ENCODE results near the gene SLC25A51. TPM values are rescaled to one million over a fixed set of nuclear protein-coding genes. Genes with fewer than 3 reads are reported as not detected.
"Not testable (repeated sequence)": the region's sequence is repeated elsewhere in the genome, so short reads cannot be mapped to it uniquely, and the experiment has no call there.

Gene SLC25A51
- total RNA-seq, 6 experiments from 2014 or later: 29.1 to 35.0 (median 32.9) TPM

DNA sequence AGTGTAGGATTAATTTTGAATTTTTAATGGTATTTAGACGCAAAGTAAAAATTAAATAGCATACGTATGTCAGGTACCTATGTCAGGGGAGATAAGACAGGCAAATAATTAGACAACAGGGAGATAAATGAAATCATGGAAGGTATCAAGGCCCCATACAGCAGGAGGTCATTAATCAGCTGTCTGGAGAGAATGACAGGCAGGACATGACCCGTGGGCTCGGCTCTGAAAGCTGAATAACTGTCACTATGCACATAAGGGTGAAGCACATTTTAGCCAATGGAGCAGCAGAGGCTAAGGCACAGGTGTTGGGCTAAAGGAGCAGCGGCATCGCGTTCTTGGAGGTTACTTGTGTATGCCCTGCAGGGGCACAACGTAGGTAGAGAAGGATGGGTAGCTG is 11.9 kb downstream of the SLC25A51 start:
- H3K4me1 Mint-ChIP-seq (ENCODE audit: low read depth): no peaks in the 10 kb centered on the region
- no peak overlapping the region for H3K4me3 Mint-ChIP-seq
- H3K27me3 Mint-ChIP-seq (ENCODE audit: insufficient read depth): peaks cover 2% of the 10 kb centered on the region; the same call in 1 of the 2 replicates
- no peaks in the 10 kb centered on the region for H3K9me3 Mint-ChIP-seq
- TF ChIP-seq, protein P1, sequence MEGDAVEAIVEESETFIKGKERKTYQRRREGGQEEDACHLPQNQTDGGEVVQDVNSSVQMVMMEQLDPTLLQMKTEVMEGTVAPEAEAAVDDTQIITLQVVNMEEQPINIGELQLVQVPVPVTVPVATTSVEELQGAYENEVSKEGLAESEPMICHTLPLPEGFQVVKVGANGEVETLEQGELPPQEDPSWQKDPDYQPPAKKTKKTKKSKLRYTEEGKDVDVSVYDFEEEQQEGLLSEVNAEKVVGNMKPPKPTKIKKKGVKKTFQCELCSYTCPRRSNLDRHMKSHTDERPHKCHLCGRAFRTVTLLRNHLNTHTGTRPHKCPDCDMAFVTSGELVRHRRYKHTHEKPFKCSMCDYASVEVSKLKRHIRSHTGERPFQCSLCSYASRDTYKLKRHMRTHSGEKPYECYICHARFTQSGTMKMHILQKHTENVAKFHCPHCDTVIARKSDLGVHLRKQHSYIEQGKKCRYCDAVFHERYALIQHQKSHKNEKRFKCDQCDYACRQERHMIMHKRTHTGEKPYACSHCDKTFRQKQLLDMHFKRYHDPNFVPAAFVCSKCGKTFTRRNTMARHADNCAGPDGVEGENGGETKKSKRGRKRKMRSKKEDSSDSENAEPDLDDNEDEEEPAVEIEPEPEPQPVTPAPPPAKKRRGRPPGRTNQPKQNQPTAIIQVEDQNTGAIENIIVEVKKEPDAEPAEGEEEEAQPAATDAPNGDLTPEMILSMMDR (IDR thresholded peaks at IDR 0.05): no peak
- H3K27ac Mint-ChIP-seq: no peak overlapping the region
- no peak for DNase-seq
- peaks cover 40% of the 10 kb centered on the region for H3K36me3 Mint-ChIP-seq (ENCODE audit: low read depth)

DNA sequence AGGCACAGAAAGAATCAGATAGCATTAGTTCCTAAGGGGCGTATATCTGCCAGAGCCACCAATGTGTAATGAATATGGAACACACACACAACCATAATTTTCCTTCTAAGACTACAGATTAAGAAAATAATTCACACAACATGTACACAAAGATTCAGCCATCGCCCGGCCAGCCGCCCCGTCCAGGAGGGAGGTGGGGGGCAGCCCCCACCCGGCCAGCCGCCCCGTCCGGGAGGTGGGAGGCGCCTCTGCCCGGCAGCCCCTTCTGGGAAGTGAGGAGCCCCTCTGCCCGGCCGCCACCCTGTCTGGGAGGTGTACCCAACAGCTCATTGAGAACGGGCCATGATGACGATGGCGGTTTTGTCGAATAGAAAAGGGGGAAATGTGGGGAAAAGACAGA is 12.9 kb downstream of the SLC25A51 start:
- not testable (repeated sequence) for H3K4me3 Mint-ChIP-seq; H3K27me3 Mint-ChIP-seq (ENCODE audit: insufficient read depth); DNase-seq; H3K4me1 Mint-ChIP-seq (ENCODE audit: low read depth); H3K9me3 Mint-ChIP-seq; H3K27ac Mint-ChIP-seq
- peaks cover 43% of the 10 kb centered on the region for H3K36me3 Mint-ChIP-seq (ENCODE audit: low read depth)

DNA sequence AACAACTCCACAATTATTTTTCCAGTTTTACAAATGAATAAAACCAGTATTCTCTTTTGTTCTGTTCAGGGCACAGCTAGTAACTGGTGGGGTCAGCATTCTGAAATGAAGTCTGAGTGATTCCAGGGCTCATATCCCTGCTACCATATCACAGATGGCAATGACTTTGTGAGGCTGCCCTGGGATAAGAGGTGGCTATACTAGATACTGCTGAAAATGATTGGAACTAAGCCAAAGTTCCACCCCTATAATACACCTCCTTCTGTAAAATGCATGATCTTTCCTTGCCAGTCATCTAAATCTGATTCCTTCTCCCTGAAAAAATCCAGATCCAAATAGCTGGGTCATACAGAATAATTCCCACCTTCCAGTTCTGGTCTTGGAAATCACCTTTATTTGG is 14.4 kb downstream of the SLC25A51 start:
- Mint-ChIP-seq H3K27me3 (ENCODE audit: insufficient read depth) (no peaks in the 10 kb centered on the region), H3K27ac (no peak overlapping the region), H3K36me3 (ENCODE audit: low read depth) (peaks cover 46% of the 10 kb centered on the region), H3K9me3 (0 out of 2 replicates have a peak, but pooled peaks cover 8% of the 10 kb centered on the region), H3K4me1 (ENCODE audit: low read depth) (no peaks in the 10 kb centered on the region), H3K4me3 (no peak overlapping the region)
- DNase-seq: no peak
- TF ChIP-seq, protein P1 (IDR thresholded peaks at IDR 0.05): no peak

DNA sequence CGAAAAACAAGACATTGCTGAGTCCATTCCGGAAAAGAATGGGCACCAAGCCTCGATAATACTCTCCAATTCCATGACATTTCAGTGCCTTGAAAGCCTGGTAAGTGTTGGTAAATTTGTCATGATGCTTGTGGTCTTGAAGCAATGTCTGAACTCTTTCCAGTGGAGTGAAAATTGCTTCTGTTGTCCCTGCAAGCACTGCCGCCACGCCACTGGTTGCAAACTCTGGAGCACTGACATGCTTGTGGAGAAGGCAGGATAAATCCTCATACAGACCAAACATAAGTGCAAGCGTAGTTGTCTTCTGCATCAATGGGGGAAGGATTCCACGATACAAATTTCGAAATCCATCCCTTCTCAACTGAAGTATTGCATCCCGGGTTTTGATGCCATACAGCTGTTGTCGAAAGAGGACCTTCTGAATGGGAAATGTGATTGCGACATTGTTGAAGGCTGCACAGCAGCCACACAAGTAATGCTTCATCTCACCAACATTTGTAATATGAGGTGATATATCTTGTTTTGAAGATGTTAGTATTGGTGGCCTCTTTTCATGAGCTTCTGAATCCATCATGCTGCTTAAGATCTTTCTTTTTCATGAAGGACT is 15.8 kb downstream of the SLC25A51 start:
- not testable (repeated sequence) for H3K27ac Mint-ChIP-seq; H3K9me3 Mint-ChIP-seq; DNase-seq; H3K27me3 Mint-ChIP-seq (ENCODE audit: insufficient read depth); H3K4me3 Mint-ChIP-seq; H3K4me1 Mint-ChIP-seq (ENCODE audit: low read depth)
- H3K36me3 Mint-ChIP-seq (ENCODE audit: low read depth): peaks cover 39% of the 10 kb centered on the region

DNA sequence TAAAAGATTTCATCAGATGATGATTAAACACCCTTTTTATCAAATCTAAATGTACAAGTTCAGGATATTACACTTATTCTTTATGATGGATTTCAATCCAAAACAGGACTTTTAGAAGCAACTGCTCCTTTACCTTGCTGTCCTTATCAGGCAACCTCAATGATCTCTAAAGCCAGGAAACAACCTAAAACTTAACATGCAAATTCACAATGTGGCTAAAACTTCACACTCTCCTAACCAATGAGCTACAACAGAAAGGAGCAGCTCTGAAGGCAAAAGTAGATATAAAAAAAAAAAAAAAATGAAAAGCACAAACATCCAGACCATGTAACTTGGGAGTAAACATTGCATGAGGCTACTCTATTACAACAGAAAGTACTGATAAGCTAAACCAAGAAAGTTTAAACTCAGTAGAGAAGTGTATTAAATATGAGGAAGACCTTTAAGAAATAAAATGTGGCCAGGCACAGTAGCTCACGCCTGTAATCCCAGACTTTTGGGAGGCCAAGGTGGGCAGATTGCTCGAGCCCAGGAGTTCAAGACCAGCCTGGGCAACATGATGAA is 22.9 kb downstream of the SLC25A51 start:
- H3K4me3 Mint-ChIP-seq: no peak overlapping the region
- H3K36me3 Mint-ChIP-seq (ENCODE audit: low read depth): peaks cover 39% of the 10 kb centered on the region
- TF ChIP-seq, protein P1 (IDR thresholded peaks at IDR 0.05): no peak

DNA sequence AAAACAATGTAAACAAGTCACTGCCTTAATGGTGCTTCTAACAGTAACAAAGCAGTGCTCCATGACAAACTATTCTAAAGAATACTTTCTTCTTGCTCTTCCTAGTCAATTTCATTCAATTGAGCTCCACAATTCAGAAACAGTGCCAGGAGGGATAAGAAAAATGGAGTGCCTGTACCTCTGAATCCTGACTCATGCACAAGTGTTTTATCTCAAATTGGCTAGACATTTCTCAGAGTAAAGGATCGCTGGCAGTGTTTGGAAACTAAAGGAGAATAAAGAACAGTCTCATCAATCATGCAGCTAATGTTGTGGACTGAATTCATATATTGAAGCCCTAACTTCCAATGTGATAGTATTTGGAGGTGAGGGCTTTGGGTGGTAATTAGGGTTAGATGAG is 27.6 kb downstream of the SLC25A51 start:
- H3K4me1 Mint-ChIP-seq (ENCODE audit: low read depth): no peaks in the 10 kb centered on the region
- TF ChIP-seq, protein P1 (IDR thresholded peaks at IDR 0.05): no peak
- no peak overlapping the region for H3K4me3 Mint-ChIP-seq
- no peaks in the 10 kb centered on the region for H3K27me3 Mint-ChIP-seq (ENCODE audit: insufficient read depth)
- H3K36me3 Mint-ChIP-seq (ENCODE audit: low read depth): peaks cover 24% of the 10 kb centered on the region
- H3K27ac Mint-ChIP-seq: no peak overlapping the region
- H3K9me3 Mint-ChIP-seq: no peaks in the 10 kb centered on the region
- no peak for DNase-seq

More for the DNA sequence above, 22.9 kb downstream of the SLC25A51 start:
- no peaks in the 10 kb centered on the region for H3K4me1 Mint-ChIP-seq (ENCODE audit: low read depth)
- no peak overlapping the region for H3K27ac Mint-ChIP-seq
- H3K27me3 Mint-ChIP-seq (ENCODE audit: insufficient read depth): no peaks in the 10 kb centered on the region
- H3K9me3 Mint-ChIP-seq: 0 out of 2 replicates have a peak, but pooled peaks cover 8% of the 10 kb centered on the region
- DNase-seq: no peak
